Tongue (tissue), 2 donors: ENCODE data around the gene DCAF15. TPM values are rescaled to one million over a fixed set of nuclear protein-coding genes. Genes with fewer than 3 reads are reported as not detected.

Experiments
- DNase-seq: peaks from one replicate; pipeline ENCODE4 v3.0.0-alpha.2; 2015
- total RNA-seq: library from RNA; depleted of rRNA; stranded (reverse); fragments of >200 nt; gene quantifications from one replicate; pipeline ENCODE4 v1.2.3, GENCODE V29; 2014

DCAF15 gene
- total RNA-seq, 1 donor from 2014 or later = 12.3 TPM

DNA sequence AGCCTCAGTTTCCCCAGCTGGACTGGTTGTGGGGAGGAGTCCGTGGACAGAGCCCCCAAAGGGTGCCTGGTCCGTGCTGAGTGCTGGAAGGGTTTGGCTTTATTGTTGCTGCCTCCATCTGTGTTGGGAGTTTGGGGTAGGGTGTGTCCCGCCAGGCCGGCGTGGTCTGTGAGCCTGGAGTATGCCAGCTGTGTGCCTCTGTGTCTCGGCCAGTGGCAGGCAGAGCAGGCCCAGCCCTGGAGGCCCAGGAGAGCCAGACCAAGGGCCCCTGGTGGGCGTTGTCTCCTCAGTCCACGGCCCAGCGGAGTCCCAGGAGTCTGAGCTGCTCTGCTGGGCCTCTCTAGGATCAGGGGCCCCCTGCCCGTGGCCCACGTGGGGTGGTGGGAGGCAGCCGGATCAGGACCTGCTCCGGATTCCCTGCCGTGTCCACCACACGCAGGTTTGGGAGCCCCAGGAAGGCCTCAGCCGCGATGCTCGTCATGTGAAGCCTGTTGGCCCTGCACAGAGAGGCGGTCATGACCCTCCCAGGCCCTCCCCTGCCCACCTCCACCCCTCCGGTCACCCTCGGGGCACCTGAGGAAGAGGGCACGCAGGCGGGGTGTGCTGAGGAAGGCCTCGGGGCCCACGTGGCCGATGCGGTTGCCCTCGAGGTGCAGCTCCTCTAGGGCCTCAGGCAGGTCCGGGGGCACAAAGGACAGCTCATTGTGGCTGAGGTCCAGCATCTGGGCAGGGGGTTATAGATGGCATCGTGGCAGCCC lies 20.7 kb upstream of the DCAF15 start:
- no peak for DNase-seq

DNA sequence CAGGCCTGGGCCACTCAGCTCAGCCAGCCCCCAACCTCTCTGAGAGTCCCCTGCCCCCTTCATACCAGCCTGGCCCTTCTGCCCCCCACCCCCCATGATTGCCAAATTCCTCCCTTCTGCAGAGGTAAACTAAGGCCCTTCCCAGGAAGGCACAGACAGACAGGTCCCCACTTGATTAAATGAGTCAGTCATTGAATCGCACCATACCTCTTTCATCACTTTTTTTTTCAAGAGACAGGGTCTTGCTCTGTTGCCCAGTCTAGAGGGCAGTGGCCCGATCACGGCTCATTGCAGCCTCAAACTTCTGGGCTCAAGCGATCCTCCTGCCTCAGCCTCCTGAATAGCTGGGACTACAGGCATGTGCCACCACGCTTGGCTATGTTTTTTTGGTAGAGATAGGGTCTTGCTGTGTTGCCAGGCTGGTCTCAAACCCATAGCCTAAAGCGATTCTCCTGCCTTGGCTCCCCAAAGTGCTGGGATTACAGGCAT lies 20.1 kb upstream of the DCAF15 start:
- no peak for DNase-seq

DNA sequence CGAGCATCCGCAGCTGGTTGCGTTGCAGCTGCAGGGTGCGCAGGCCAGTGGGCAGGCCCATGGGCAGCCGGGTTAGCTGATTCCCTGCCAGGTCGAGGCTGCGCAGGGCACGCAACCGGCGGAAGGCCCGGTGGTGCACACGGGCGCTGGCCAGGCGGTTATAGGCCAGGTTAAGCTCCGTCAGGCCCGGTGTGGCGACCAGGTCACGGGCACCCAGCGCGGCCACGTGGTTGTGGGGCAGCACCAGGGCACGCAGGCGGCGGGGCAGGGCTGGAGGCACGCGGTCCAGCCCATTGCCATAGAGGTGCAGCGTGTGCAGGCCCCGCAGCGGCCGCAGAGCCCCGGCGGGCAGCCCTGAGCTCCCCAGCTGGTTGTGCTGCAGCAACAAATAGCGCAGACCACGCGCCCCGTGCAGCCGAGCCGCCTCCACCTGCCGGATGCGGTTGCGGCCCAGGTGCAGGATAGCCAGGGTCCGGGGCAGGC lies 19.4 kb upstream of the DCAF15 start:
- DNase-seq = no peak

DNA sequence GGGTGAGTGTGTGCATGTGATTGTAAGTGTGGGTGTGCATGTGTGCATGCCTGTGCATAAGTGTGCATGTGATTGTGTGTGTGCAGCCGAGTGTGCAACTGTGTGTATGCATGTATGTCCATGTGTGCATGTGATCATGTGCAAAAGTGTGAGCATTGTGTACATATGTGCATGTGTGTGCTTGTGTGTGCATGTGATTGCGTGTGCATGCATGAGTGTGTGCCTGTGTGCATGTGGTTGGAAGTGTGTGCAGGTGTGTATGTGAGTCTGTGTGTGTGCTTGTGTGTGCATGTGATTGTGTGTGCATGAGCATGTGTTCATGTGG lies 17.6 kb upstream of the DCAF15 start:
- no peak for DNase-seq

DNA sequence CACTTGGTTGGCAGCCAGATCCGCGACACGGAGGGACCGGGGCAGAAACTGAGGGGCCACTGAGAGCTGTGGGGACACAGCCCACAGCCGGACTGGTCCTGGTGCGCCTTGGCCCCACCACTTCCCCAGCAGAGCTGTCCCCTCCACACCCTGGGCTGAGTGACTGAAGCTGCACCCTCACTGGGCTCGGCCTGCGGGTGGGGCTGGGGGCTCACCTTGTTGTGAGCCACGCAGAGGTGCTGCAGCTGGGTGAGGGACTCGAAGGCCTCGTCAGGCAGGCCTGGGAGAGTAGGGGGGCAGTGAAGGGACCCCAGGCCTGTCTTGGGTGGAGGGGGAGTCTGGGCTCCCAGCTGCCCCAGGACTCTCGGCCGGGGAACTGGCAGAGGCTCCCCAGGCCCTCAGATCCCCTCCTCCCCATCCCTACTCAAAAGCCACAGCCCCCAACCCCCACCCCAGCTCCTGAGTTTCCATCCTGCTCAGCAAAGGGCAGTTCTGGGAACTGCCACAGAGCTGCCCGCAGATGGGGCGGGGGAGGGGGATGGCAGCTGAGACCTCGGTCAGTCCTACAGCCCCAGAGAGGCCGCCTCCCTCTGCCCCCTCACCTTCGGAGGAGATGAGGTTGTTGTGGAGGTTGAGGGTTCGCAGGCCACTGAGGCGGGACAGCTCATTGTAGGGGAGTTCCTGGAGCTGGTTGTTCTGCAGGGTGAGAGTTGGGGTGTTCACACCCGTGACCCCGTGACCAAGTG lies 16.4 kb upstream of the DCAF15 start:
- no peak for DNase-seq

DNA sequence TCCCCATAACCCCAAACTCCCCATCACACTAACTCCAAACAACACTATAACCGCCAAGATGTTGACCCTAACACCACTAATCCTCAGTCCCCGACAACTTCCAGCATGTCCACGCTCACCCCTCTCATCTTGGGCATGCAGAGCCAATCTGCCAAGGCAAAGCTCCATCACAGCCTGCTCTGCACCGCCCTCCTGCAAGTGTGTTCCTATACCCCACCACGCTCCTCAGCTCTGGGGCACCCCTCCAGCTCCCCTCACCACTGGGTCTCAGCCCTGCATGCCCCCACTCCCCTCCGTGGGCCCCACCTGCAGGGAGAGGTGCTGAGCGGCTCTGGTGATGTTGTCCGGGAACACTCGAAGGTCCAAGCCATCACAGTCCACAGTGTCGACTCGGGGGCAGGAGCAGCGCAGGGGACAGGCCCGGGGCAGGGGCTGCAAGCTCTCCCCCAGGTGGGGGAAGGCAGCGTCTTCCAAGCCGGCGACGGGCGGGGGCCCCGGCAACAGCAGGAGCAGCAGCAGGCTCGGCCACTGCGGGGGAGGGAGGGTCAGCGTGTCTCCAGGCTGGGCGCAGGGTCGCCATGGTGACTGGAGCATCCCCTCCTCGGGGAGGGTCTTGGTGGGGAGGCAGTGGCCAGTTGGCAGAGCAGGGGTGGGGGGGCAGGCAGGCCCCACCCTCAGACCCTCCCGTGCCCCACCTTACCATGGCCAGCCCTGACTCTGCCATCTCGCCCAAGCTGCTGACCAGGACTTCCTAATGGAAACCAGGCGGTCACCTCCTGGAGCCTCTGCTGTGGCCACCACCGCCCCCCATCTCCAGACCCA lies 14.6 kb upstream of the DCAF15 start:
- no peak for DNase-seq

DNA sequence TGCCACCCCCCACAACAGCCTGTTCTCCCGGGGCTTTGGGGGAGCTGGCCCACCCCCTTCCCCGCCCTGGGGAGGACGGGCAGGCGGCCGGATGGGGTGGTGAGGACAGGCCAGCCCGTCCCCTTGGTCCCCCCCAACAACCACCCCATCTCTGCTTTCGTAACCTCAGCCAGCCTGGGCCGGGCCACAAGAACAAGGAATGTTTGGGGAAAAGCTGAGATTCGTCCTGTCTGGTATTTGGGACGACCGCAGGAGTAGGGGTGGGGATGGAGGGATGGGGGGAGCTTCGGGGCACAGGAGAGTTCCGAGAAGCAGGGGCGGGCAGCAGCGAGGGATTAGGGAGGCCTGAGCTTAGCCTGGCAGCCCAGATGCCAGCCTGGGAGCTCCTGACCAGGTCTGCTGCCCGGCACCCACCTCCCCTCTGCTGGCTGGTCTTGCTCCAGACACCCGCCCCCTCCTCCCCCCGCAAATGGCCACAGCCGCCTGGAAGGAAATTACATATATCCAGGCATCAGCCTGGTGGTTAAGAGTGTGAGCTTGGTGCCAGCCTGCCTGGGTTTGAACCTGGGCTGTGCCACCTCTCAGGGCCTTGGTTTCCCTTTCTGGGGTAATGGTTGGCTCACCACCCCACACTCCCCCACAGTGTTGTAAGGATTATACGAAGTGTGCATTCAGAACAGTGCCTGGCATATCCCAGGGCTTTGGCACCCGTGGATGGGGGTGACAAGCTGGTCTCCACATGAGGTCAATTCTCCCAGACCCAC lies 13.8 kb upstream of the DCAF15 start, which contains the start of gene PODNL1:
TSS of gene PODNL1 (minus strand) at position 117 of the 764 bp plus-strand sequence. CDS start 236 bp downstream, outside the sequence.
- peak; percentile 47 for DNase-seq

DNA sequence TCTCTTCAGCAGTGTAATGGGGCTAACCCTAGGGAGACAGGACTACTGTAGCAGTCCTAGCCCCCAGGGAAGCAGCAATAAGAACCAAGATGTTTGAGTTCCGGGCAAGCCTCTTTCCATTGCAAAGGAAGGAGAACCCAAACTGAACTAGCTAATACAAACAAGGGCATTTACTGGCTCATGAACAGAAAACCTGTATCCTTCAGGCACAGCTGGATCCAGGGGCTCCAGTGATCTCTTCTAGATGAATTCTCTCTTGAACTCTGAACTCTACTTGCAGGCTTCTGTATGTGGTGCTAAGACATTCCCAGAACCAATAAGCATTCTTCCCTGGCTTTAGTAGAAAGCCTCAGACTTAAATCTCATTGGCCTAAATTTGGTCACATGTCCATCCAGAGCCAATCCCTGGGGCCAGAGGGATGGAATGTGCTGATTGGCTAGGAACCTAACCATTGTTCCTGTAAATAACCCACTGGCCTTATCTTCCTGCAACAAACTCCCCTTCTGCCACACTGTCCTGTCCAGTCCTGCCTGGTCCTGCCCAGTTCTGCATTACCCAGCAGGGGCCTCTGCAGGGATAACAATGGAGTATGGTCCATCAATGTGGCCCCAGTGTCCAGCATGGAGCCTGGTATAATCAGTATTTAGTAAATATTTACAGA lies 10.2 kb upstream of the DCAF15 start:
- DNase-seq = no peak

DNA sequence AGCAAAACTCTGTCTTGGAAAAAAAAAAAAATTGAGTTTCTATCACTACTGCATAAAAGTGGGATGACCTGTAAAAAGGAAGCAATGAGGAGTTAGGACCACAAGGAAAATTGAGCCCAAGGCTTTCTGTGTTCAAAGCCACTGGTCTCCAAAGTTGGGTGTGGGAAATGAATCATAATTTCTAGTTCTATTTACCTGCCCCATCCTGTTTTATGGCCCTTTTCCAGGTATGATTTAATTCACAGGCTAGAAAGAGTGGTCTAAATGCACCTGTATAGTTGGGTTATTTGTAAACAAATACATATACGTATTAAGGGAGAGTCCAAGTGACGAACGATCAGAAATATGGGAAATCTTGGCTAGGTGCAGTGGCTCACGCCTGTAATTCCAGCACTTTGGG lies 5.9 kb upstream of the DCAF15 start:
- no peak for DNase-seq

DNA sequence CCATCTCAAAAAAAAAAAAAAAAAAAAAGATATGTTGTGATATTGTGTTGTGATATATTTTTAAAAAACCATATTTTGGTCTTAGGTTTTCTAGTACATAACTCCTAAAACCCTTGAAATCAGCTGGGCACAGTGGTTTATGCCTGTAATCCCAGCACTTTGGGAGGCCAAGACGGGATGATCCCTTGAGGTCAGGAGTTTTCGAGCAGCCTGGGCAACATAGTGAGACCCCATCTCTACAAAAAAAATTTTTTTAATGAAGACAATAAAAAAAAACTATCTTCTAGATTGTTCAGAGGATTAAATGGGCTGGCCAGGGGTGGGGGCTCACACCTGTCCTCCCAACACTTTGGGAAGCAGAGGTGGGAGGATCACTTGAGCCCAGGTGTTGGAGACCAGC lies 1.3 kb upstream of the DCAF15 start:
- DNase-seq = no peak

DNA sequence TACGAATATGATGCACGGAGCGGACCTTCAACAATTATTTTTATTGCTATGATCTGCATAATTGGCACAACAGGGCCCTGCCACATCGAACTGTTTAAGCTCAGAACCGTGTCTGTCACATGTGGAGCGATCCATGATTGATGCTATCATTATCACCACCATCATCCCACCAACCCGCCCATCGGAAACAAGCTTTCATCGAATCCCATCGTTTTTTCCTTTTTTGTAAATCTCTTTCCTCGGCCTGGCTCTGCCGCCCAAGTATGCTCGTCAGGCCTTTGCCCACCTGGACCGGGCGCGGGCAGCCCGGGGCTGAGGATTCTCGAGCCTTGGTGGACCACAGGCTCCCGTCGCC lies 533 bp upstream of the DCAF15 start:
- no peak for DNase-seq

DNA sequence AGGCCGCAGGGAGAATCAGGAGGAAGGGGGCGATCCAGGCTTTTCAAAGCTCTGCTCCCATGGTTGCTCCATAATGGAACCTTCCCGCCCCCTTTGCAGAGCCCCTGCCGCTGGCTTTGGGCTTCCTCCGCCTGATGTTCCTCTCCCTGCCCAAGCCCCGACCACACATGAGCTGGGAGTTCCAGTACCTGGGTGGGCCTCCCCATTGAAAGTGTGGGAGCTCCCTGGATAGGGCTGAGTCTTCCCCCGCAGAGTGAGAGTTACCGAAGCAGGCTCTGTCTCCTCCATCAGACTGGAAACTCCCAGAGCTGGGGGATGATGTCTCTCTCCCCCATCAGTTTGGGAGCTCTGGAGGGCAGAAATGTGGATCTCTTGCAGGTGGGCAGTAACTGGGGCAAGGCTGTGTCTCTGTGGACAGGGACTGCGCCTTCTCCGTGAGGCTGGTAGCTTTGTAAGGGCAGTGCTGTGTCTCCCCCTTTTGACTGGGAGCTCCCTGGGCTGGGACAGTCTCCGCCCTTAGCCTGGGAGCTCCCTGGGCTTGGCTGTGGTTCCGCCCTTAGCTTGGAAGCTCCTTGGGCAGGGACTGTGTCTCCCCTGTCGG lies 722 bp downstream of the DCAF15 start:
- DNase-seq = peak; percentile 37

DNA sequence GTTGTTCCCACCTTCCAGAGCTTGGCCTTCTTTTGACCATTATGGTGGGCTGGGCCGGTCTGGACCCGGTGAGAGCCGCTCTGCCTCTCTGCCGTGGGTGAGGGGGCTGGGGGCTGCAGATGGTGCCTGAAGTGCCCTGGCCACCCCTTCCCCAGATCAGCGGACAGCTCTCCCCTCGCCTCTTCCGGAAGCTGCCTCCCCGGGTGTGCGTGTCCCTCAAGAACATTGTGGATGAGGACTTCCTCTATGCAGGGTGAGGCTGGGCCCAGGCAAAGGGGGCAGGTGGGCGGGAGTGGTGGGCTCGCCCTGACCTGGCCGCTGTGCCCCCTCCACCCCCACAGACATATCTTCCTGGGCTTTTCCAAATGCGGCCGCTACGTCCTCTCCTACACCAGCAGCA lies 1.9 kb downstream of the DCAF15 start:
- DNase-seq = no peak

DNA sequence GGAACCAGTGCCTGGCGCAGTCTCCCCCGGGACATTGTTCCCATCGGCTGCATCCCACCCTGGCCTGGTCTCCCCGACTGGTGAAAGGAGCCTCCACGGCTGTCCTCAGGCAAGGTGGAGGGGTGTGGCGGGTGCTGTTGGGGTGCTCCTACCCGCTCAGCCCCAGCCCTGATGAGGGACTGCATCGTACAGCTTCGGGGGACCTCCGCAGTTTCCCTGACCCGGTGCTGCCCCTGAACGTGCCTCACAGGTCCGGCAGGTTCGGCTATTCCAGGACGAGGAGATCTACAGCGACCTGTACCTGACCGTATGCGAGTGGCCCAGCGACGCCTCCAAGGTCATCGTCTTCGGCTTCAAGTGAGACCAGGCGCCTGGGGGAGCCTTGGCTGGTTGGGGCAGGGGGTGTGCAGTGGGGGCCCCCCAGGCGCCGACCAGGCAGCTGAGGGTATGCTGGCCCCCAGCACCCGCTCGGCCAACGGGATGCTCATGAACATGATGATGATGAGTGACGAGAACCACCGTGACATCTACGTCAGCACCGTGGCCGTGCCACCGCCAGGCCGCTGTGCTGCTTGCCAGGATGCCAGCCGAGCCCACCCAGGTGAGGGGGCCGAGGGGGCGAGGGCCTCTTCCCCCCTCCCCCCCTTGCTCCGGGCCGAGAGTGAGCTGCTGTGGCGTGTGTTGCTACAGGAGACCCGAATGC lies 3.5 kb downstream of the DCAF15 start:
- DNase-seq = no peak

DNA sequence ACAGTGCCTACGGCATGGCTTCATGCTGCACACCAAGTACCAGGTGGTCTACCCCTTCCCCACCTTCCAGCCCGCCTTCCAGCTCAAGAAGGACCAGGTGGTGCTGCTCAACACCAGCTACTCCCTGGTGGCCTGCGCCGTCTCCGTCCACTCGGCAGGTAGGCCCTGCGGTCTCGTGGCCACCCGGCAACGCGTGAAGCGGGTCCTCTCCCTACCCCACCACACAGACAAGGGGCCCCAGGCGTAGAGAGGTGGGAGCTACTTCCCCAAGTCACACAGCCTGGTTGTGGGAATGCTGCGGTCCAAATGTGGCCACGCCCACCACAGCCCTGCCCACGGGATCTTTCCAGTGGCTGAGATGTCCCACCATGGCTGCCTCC lies 4.0 kb downstream of the DCAF15 start:
- no peak for DNase-seq

DNA sequence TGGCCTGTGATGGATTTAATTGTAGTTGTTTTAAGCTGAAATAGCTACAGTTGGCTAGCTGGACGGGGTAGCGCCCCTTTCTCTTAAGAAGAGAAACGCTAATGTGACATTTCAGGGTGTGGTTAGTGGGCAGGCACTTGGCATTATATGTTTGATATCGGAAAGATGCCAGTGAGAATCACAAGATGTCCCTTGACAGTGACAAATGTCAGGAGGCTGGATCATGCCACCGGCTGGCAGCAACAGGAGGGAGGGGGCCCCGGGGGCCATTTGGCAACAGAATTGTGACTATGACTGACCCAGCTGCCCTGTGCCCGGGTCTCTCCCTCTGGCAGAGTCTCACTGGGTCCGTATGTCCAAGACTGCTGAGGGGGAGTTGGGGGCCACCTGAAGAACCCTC lies 4.7 kb downstream of the DCAF15 start:
- DNase-seq = no peak

DNA sequence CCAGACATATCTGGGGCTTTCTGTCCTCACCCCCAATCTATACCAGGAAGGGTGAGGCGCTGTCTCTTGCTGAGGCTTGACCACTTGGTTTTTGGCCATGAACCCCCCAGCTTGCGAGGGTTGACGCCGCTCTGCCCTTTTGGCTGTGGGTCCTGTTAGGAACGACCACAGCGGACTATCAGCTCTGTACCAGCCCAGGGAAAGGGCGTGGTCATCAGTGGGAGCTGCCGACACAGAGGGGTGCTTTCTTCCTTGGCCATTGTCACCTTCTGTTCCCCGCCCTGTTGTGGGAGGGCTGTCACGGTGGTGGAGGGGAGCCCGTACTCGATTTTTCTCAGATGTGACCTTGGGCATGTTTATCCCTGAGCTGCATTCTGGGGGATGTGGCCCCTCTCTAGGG lies 5.7 kb downstream of the DCAF15 start:
- DNase-seq = no peak

DNA sequence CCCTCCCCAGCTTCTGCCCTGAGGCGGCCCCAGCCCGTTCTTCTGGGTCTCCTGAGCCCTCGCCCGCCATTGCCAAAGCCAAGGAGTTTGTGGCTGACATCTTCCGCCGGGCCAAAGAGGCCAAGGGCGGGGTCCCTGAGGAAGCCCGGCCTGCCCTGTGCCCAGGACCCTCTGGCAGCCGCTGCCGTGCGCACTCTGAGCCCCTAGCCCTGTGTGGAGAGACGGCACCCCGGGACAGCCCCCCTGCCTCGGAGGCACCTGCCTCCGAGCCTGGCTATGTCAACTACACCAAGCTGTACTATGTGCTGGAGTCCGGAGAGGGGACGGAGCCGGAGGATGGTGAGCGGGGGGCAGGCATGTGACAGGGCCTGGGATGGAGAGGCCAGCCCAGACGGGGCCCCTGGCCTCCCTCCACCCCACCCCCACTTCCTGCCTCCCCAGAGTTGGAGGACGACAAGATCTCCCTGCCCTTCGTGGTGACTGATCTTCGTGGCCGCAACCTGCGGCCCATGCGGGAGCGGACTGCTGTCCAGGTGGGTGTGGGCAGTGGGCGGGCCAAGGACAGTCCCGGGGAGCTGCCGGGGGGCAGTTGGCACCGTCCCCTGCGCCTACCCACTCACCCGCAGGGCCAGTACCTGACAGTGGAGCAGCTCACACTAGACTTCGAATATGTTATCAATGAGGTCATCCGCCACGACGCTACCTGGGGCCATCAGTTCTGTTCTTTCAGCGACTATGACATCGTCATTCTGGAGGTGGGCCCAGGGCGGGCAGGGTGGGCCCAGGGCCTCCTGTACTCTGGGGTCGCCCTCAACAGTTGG lies 7.0 kb downstream of the DCAF15 start:
- no peak for DNase-seq
